K562 (cell line): ENCODE results near the gene TMEM214. TPM values are rescaled to one million over a fixed set of nuclear protein-coding genes. Genes with fewer than 3 reads are reported as not detected.
A peak's percentile ranks its signal among the peaks of the same experiment; 100 is the strongest.

Experiments used
- ATAC-seq: fragments of 200-7000 bp; cut with Tn5 transposase; 3 replicates; pipeline ENCODE4 v1.9.1; 2020; ENCODE audit warnings: moderate library complexity
- BruUV-seq: library from RNA; stranded (reverse); fragments of 400-500 nt; replicated peaks from 2 replicates; lab custom pipeline; 2021; lab: Mats Ljungman, UMichigan
- CTCF ChIA-PET: fragments of 300-600 bp; formaldehyde crosslinking; extraction: SDS; loops from one replicate; lab custom pipeline; 2021; ENCODE audit warnings: low intra/inter-chr PET ratio; lab: Yijun Ruan, JAX
- POLR2A ChIA-PET: fragments of 300-600, 350-650 bp; sonication (Branson Sonifier 250); formaldehyde crosslinking; extraction: SDS; loops from one replicate; lab custom pipeline; 2021; ENCODE audit warnings: antibody characterized with exemption, inconsistent platforms; lab: Yijun Ruan, JAX
- DNase-seq, 4 experiments: peaks; one replicate each; pipeline versions ENCODE4 v3.0.0 to v3.0.0-alpha.2; 2011 to 2018; ENCODE audit warnings: low spot score in 3 of 4, mixed read lengths in 3 of 4; ENCODE audit errors: extremely low read depth in 1 of 4
- FAIRE-seq: peaks from 2 replicates; lab custom pipeline; 2011; peaks lifted over from hg19 to GRCh38; lab: Jason Lieb, UNC
- H2AFZ ChIP-seq: 2 replicates; pipeline ENCODE4 v1.6.0; 2011; ENCODE audit warnings: low read depth, low read length, control low read depth, inconsistent platforms
- H3K27ac ChIP-seq: fragments of 200-600 bp; 3 replicates; pipeline ENCODE4 v1.8.0; 2011; ENCODE audit warnings: low read depth, mild to moderate bottlenecking, control low read depth, inconsistent platforms, low read length, moderate library complexity, mixed read lengths; ENCODE audit errors: extremely low read depth
- H3K27me3 ChIP-seq, 2 experiments: fragments of 300-600 bp in 1 of 2; 2 replicates in 1 of 2; 3 replicates in 1 of 2; pipeline versions ENCODE4 v1.6.0 to v1.8.0; 2011; ENCODE audit warnings: inconsistent platforms in 2 of 2, low read length in 2 of 2, mild to moderate bottlenecking in 1 of 2, mixed read lengths in 1 of 2, moderate library complexity in 1 of 2; ENCODE audit not compliant: control insufficient read depth in 2 of 2, insufficient read depth in 2 of 2
- H3K36me3 ChIP-seq: fragments of 300-600 bp; 3 replicates; pipeline ENCODE4 v1.8.0; 2011; ENCODE audit warnings: mild to moderate bottlenecking, low read length, inconsistent platforms; ENCODE audit not compliant: control insufficient read depth, insufficient read depth
- H3K4me1 ChIP-seq, 2 experiments: fragments of 200-600 bp in 1 of 2; replicated peaks in 1 of 2; 2 replicates in 1 of 2; 3 replicates in 1 of 2; pipeline versions ENCODE4 v1.5.1 to v1.8.0; 2011; ENCODE audit warnings: inconsistent platforms in 2 of 2, low read length in 2 of 2, mild to moderate bottlenecking in 1 of 2, mixed read lengths in 1 of 2, moderate library complexity in 1 of 2; ENCODE audit not compliant: control insufficient read depth in 2 of 2, insufficient read depth in 2 of 2
- H3K4me2 ChIP-seq: 2 replicates; pipeline ENCODE4 v1.6.1; 2011; ENCODE audit warnings: low read length, control low read depth, inconsistent platforms, mixed read lengths; ENCODE audit not compliant: insufficient read depth
- H3K4me3 ChIP-seq: fragments of 200-600 bp; sonication (generic), shearing (Covaris generic); 2 replicates; pipeline ENCODE4 v1.5.1; 2016; ENCODE audit warnings: control low read depth, inconsistent platforms
- H3K79me2 ChIP-seq: fragments of 200-600 bp; 3 replicates; pipeline ENCODE4 v1.8.0; 2011; ENCODE audit warnings: low read length, inconsistent platforms; ENCODE audit not compliant: control insufficient read depth, insufficient read depth
- H3K9ac ChIP-seq, 2 experiments: 2 replicates each; pipeline versions ENCODE4 v1.6.0 to v1.6.1; 2011; ENCODE audit warnings: low read depth in 2 of 2, low read length in 2 of 2, control low read depth in 1 of 2, inconsistent platforms in 1 of 2, mild to moderate bottlenecking in 1 of 2, mixed read lengths in 1 of 2; ENCODE audit not compliant: insufficient read depth in 1 of 2
- H3K9me1 ChIP-seq: one replicate; pipeline ENCODE4 v1.6.0; 2011; ENCODE audit warnings: inconsistent platforms, mild to moderate bottlenecking, low read length, moderate library complexity; ENCODE audit not compliant: control insufficient read depth, insufficient read depth
- H3K9me3 ChIP-seq: replicated peaks from 2 replicates; pipeline ENCODE4 v1.5.1; 2011; ENCODE audit warnings: low read depth, low read length, inconsistent platforms; ENCODE audit not compliant: control insufficient read depth, insufficient read depth
- H4K20me1 ChIP-seq: replicated peaks from 2 replicates; pipeline ENCODE4 v1.6.1; 2011; ENCODE audit warnings: low read length, inconsistent platforms, mixed read lengths; ENCODE audit not compliant: control insufficient read depth, insufficient read depth
- ATF4 ChIP-seq: fragments of 450-650 bp; formaldehyde crosslinking; IDR thresholded peaks from 2 replicates; pipeline ENCODE4 v1.4.0; 2022; ENCODE audit warnings: mild to moderate bottlenecking, moderate library complexity
- DMBX1 ChIP-seq: fragments of 250-450 bp; sonication (Bioruptor Pico); IDR thresholded peaks from 2 replicates; pipeline ENCODE4 v1.8.0; 2022; ENCODE audit warnings: inconsistent platforms, mild to moderate bottlenecking, moderate library complexity, borderline replicate concordance
- E2F6 ChIP-seq, 2 experiments: IDR thresholded peaks; 2 replicates each; pipeline ENCODE4 v1.6.1; 2011; ENCODE audit warnings: borderline replicate concordance in 1 of 2, control low read depth in 1 of 2, low read depth in 1 of 2, low read length in 1 of 2, mild to moderate bottlenecking in 1 of 2, mixed read lengths in 1 of 2, moderate library complexity in 1 of 2; ENCODE audit not compliant: insufficient read depth in 1 of 2, insufficient read length in 1 of 2, poor library complexity in 1 of 2, severe bottlenecking in 1 of 2; ENCODE audit errors: extremely low read depth in 1 of 2
- ELF2 ChIP-seq: fragments of 250-450 bp; sonication (Bioruptor Pico); IDR thresholded peaks from 2 replicates; pipeline ENCODE4 v1.5.0; 2021; ENCODE audit warnings: mild to moderate bottlenecking
- ELF4 ChIP-seq: fragments of 450-650 bp; formaldehyde crosslinking; IDR thresholded peaks from 2 replicates; pipeline ENCODE4 v1.4.0; 2022; ENCODE audit warnings: missing genetic modification characterization
- HDAC1 ChIP-seq, 2 experiments: fragments of 450-650 bp; IDR thresholded peaks; 2 replicates each; pipeline ENCODE4 v1.6.1; 2016 to 2017; ENCODE audit warnings: inconsistent platforms in 1 of 2, mild to moderate bottlenecking in 1 of 2, moderate library complexity in 1 of 2
- MYC ChIP-seq, 2 experiments: fragments of 250-450 bp in 1 of 2; sonication (Bioruptor Pico) in 1 of 2; IDR thresholded peaks; 2 replicates each; pipeline versions ENCODE4 v1.5.1 to v1.6.1; 2012 to 2021; ENCODE audit warnings: low read depth in 2 of 2, borderline replicate concordance in 1 of 2, improper control_type of control experiment in 1 of 2, low read length in 1 of 2, mild to moderate bottlenecking in 1 of 2, moderate library complexity in 1 of 2
- NR4A1 ChIP-seq, 2 experiments: fragments of 250-450 bp in 1 of 2; fragments of 450-650 bp in 1 of 2; sonication (Bioruptor Pico) in 1 of 2; IDR thresholded peaks; 2 replicates each; pipeline versions ENCODE4 v1.4.0 to v1.6.1; 2016 to 2020; ENCODE audit warnings: mild to moderate bottlenecking in 2 of 2, missing compliant biosample characterization in 1 of 2, missing genetic modification characterization in 1 of 2, moderate library complexity in 1 of 2
- RHOXF2B ChIP-seq: fragments of 250-450 bp; sonication (Bioruptor Pico); conservative IDR thresholded peaks from 2 replicates; pipeline ENCODE4 v1.5.1; 2021
- ZBTB9 ChIP-seq: fragments of 450-650 bp; formaldehyde crosslinking; IDR thresholded peaks from 2 replicates; pipeline ENCODE4 v1.4.0; 2020; ENCODE audit warnings: mild to moderate bottlenecking, moderate library complexity
- ZNF134 ChIP-seq: fragments of 250-450 bp; sonication (Bioruptor Pico); conservative IDR thresholded peaks from 2 replicates; pipeline ENCODE4 v1.4.0; 2020
- ZNF639 ChIP-seq, 2 experiments: fragments of 200-800 bp in 1 of 2; sonication (Bioruptor generic) in 1 of 2; sonication (generic) in 1 of 2; formaldehyde crosslinking in 1 of 2; IDR thresholded peaks in 1 of 2; conservative IDR thresholded peaks in 1 of 2; 2 replicates each; pipeline versions ENCODE4 v1.5.0 to v1.6.1; 2016 to 2020; ENCODE audit warnings: missing compliant biosample characterization in 1 of 2, missing genetic modification characterization in 1 of 2, missing genetic modification reagents in 1 of 2
- ZNF76 ChIP-seq: fragments of 250-450 bp; sonication (Bioruptor Pico); IDR thresholded peaks from 2 replicates; pipeline ENCODE4 v1.4.0; 2020; ENCODE audit warnings: mild to moderate bottlenecking, moderate library complexity, borderline replicate concordance
- WGBS: fragments of 100-300 bp; shearing (Covaris generic); methylation state at CpG from one replicate; pipeline ENCODE4 v1.1.6; 2016; ENCODE audit warnings: low coverage, mixed read lengths; ENCODE audit not compliant: insufficient coverage; ENCODE audit errors: missing lambda C conversion rate; 5-methylcytosine and 5-hydroxymethylcytosine counted together
- in situ Hi-C: fragments of 300-500 bp; cut with MboI; formaldehyde crosslinking; loops from 4 replicates; pipeline ENCODE4 v1.15.0; 2018; ENCODE audit warnings: inconsistent platforms, mixed read lengths
- intact Hi-C: fragments of 100-400 bp; cut with micrococcal nuclease; formaldehyde crosslinking; loops from 2 replicates; pipeline ENCODE4 v1.14.2; 2022
- polyA plus RNA-seq, 8 experiments: library from polyadenylated mRNA; depleted of rRNA in 4 of 8; stranded (reverse) in 5 of 8; unstranded in 3 of 8; fragments of >200 nt; fragmentation: Nextera tagmentation in 2 of 8; fragmentation: Illumina TruSeq in 1 of 8; extraction: Ambion mirVana in 2 of 8; extraction: Trizol in 1 of 8; gene quantifications; 2 replicates each; pipeline versions ENCODE4 v1.2.1 to v1.2.3, GENCODE V29; 2011 to 2014; ENCODE audit warnings: inconsistent platforms in 1 of 8, missing spikeins in 1 of 8
- total RNA-seq, 7 experiments: library from RNA; depleted of rRNA in 6 of 7; stranded (reverse); fragments of >200 nt in 6 of 7; fragmentation: Illumina TruSeq in 2 of 7; extraction: Trizol in 2 of 7; gene quantifications; 2 replicates each; pipeline versions ENCODE4 v1.2.1 to v1.2.3, GENCODE V29; 2011 to 2021; ENCODE audit warnings: low replicate concordance in 1 of 7

Gene TMEM214
- total and polyA plus RNA-seq, 9 of the 15 experiments (the other 6 are each of a cell fraction or from before 2014, with no cell fraction given): 11.4 to 81.4 (median 44.1) TPM

GRCh38 chr2:27009716-27010115 is 23.0 kb upstream of the TMEM214 start:
- BruUV-seq: TSS peak; percentile 78
- WGBS: 45% methylated on average over 2 of the region's 2 CpGs
- no peak for ATAC-seq
- 0 out of 2 replicates have a peak, but pooled peaks have one; percentile 5 for TF ChIP-seq ELF4
- TF ChIP-seq ZBTB9 (CRISPR knock-in tag): peak; percentile 31; the same call in 1 of the 2 replicates
- TF ChIP-seq ZNF76 (CRISPR knock-in tag): peak; percentile 52; the same call in 1 of the 2 replicates
- 0 out of 4 replicates have a peak, but pooled peaks of 1 of the 2 experiments have one; percentile 16 for TF ChIP-seq HDAC1 (IDR thresholded peaks at IDR 0.05)
- no peak for TF ChIP-seq MYC (IDR thresholded peaks at IDR 0.05; ENCODE audit: low read depth, low read length)
- peak; percentile 20; the same call in 1 of the 2 replicates for TF ChIP-seq MYC (CRISPR knock-in tag; IDR thresholded peaks at IDR 0.05; ENCODE audit: borderline replicate concordance, low read depth)
- no peak for TF ChIP-seq ZNF134 (CRISPR knock-in tag)
- TF ChIP-seq E2F6 (IDR thresholded peaks at IDR 0.05; ENCODE audit: borderline replicate concordance in 1 of 2, extremely low read depth in 1 of 2, insufficient read depth in 1 of 2, insufficient read length in 1 of 2, low read depth in 1 of 2, low read length in 1 of 2, poor library complexity in 1 of 2, severe bottlenecking in 1 of 2): no peak
- 0 out of 2 replicates have a peak, but pooled peaks have one; percentile 37 for TF ChIP-seq DMBX1
- TF ChIP-seq RHOXF2B (CRISPR knock-in tag): no peak
- 0 out of 2 replicates have a peak, but pooled peaks have one; percentile 16 for TF ChIP-seq ELF2 (CRISPR knock-in tag)
- TF ChIP-seq NR4A1 (CRISPR knock-in tag; IDR thresholded peaks at IDR 0.05): no peak
- 0 out of 2 replicates have a peak, but pooled peaks have one; percentile 27 for TF ChIP-seq NR4A1 (tag; IDR thresholded peaks at IDR 0.05)
- 0 out of 2 replicates have a peak, but pooled peaks have one; percentile 21 for TF ChIP-seq ATF4 (CRISPR knock-in tag)
- 0 out of 4 replicates have a peak, but pooled peaks of 1 of the 2 experiments have one; percentile 7 for TF ChIP-seq ZNF639 (CRISPR knock-in tag; conservative IDR thresholded peaks at IDR 0.05 in 1 of 2, IDR thresholded peaks at IDR 0.05 in 1 of 2)

More at GRCh38 chr2:27009716-27010115, 23.0 kb upstream of the TMEM214 start:
- Histone ChIP-seq H3K36me3 (peaks cover 3% of the 10 kb centered on the region; the same call in 1 of the 3 replicates), H3K4me2 (peak overlapping the region; percentile 40; the same call in 1 of the 2 replicates), H3K9me3 (no peaks in the 10 kb centered on the region), H3K9me1 (no peaks in the 10 kb centered on the region), H4K20me1 (no peaks in the 10 kb centered on the region), H3K27ac (peak overlapping the region; percentile 68), H3K27me3 (no peaks in the 10 kb centered on the region), H2AFZ (no peak overlapping the region), H3K4me1 (peaks cover 41 to 90% of the 10 kb centered on the region in 2 experiments), H3K9ac (peak overlapping the region; percentile 31 to 62; a peak in 2 of 4 replicates), H3K79me2 (peaks cover 66% of the 10 kb centered on the region), H3K4me3 (no peak overlapping the region)
- no peak for DNase-seq
- CTCF ChIA-PET: no interaction called here
- intact Hi-C loops: loop anchor here (10.0 kb wide), 1 partner anchor 245 kb away; the partner anchor contains the start of gene SLC35F6
- in situ Hi-C loops: loop anchor here (5.0 kb wide), 1 partner anchor 47 kb away; no protein-coding TSS in a partner anchor
- FAIRE-seq: no peak
- POLR2A ChIA-PET: interaction anchor here (0.6 to 1.4 kb wide), 13 partner anchors 10 to 1856 kb away, joined by 3 to 7 read pairs (median 4); no protein-coding TSS in a partner anchor
